Measurements from ENCODE around the gene TMEM248. TPM values are rescaled to one million over a fixed set of nuclear protein-coding genes. Genes with fewer than 3 reads are reported as not detected.
"Not testable (repeated sequence)": the region's sequence is repeated elsewhere in the genome, so short reads cannot be mapped to it uniquely, and the experiment has no call there.

The TMEM248 gene
- polyA plus RNA-seq, 12 donors = 51.8 to 158 (median 60.4) TPM

DNA sequence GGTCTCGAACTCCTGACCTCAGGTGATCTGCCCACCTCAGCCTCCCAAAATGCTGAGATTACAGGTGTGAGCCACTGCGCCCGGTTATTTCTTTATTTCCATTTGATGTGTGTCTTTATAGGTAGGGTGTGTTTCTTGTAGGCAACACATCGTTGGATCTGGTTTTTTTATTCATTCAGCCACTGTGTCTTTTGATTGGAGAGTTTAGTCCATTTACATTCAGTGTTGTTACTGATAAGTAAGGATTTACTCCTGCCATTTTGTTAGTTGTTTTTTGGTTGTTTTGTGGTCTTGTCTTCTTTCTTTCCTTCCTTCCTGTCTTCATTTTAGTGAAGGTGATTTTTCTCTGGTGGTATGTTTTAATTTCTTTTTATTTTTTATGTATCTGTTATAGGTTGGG is 16.9 kb downstream of the TMEM248 start:
- DNase-seq = no peak

DNA sequence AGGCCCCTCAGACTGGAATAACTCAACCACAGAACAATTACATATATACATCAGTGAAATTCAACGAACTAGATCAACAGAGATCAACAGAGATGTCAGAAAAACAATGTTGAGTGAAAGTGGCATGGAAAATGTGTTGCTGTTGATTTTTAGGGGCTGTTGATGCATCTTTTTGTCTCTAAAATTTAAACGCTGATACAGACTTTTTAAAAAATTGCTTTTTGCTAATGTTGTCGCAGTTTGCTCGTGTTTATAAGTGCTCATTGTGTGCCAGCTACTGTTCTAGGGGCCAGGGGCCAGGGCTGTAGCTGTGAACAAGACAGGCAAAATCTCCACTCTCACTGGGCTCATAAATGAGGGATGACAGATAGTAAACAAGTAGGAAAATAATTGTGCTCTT is 18.3 kb downstream of the TMEM248 start:
- DNase-seq = no peak

DNA sequence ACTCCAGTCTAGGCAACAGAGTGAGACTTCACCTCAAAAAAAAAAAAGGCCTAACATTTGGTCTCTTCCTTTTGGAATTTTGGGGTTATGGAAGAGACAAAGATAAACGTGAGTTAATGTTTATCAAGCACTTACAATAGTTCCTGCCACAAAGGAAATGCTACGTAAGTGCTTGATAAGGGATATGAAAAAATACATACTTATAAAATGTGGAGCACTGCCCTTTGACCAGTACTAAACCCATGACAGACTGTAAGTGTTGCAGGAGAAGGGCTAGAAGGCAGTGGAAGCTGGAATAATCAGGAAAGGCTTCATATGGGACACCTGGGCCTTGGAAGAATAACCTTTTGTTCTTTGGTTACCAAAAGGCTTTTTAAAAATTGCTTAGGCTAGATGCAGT is 25.5 kb downstream of the TMEM248 start:
- no peak for DNase-seq

DNA sequence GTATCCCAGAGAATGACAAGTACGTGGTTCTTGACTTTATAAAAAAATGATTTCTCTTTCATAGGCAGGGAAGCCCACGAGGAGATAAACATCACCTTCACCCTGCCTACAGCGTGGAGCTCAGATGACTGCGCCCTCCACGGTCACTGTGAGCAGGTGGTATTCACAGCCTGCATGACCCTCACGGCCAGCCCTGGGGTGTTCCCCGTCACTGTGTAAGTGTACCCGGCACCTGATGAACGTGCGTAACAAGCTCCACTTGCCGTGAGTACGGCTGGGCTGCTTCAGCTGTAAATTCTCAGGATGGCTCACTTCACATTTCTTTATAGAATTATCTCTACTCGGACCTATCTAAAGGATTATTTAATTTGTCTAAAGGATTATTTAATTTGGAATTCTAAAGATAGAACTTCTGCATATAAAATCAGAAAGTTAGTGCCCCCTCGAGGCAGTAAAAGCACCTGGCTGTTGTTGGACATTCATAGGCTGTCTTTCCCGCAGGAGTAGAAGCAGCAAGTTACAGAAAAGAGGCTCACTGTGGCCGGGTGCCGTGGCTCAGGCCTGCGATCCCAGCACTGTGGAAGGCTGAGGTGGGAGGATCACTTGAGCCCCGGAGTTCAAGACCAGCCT is 27.6 kb downstream of the TMEM248 start:
- DNase-seq = no peak

DNA sequence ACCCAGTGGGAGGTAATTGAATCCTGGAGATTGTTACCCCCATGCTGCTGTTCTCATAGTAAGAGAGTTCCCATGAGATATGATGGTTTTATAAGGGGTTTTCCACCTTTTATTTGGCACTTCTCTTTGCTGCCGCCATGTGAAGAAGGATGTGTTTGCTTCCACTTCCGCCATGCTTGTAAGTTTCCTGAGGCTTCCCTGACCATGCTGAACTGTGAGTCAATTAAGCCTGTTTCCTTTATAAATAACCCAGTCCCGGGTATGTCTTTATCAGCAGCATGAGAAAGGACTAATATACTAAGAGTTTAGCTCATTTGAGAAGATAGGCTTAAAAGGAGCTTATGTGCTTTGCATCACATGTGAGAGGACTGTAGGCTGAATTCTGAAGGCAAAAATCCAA is 29.3 kb downstream of the TMEM248 start:
- DNase-seq = no peak

DNA sequence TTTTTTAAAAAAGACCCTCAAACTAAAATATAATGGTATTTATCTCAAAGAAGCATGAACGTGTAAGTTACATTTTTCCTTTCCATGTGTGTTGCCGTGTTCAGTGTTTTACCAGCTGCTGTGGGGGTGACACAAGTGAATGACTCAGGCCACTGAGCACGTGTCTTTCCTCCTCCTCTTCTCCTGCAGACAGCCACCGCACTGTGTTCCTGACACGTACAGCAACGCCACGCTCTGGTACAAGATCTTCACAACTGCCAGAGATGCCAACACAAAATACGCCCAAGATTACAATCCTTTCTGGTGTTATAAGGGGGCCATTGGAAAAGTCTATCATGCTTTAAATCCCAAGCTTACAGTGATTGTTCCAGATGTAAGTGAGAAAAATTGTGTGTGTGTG is 29.7 kb downstream of the TMEM248 start:
- no peak for DNase-seq

DNA sequence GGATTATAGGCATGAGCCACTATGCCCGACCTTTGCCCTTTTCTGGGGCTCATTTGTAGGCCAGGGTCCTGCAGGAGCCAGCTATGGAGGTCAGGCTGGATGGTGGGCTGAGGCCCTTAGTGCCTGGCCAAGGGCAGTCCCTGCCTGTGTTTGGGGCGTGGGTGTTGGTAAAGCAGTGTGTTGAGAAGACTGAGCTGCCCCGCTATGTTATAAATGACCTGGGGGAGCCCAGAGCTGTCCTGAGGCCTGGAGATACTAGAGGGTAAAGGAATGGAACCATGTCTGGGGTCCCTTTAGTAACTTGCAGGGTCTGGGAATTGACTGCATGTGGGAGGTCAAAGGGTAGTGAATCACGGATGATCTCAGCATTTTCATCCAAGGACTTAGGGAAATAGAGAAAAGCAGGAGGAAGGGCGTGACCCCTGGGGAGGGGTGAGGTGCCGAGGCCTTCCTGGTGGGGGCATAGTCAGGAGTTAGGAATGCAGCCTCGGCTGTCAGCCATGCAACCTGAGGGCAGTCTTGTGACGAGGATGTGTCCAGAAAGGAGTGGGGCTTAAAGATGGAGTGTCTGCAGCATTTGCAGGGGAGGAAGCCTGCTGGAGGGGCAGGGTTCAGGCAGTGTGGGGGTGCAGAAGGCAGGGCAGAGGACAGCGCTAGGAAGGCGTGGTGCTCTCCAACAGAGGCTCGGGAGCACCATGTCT is 31.5 kb downstream of the TMEM248 start:
- no peak for DNase-seq

DNA sequence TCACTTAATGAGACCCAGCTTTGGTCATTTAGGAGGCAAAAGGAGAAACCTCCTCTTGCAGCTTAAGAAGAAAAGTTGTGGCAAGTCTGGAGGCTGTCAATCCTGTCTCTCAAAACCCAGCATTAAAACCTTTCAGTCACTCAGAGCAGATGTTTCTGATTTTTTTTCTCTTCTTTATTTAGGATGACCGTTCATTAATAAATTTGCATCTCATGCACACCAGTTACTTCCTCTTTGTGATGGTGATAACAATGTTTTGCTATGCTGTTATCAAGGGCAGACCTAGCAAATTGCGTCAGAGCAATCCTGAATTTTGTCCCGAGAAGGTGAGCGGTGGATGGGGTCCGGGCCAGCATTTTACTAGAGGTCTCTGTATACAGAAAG is 32.0 kb downstream of the TMEM248 start:
- no peak for DNase-seq

DNA sequence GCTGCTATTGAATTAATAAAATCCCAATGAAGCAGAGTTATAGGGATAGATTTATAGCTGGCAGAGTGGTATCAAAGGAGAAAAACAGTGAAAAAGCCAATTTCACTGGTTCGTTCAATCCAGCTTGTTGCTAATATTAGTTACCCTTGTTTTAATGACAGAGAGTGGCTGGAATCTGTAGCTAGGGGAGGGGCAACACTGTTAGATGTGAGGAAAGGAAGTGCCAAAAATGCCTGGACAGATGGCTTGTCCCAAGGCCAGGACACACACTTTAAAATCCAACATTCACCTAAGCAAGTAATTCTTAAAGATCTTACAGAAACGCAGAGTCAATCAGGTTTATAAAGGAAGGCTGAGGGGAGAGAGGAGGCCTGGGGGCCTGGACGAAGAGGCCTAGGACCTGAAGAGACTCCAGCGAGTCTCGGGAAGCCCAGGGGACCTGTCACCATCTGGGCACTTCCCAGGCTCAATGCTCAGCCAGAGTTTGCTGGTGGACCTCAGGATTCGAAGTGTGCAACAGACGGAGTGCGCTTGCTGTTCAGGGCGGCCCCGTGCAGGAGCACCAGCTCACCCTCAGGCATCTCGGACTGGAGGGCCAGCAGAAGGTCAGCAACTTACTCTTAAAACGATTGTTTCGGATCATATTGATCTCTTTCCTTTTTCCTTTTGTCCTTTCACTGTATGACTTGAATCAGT is 36.7 kb downstream of the TMEM248 start:
- DNase-seq = no peak

DNA sequence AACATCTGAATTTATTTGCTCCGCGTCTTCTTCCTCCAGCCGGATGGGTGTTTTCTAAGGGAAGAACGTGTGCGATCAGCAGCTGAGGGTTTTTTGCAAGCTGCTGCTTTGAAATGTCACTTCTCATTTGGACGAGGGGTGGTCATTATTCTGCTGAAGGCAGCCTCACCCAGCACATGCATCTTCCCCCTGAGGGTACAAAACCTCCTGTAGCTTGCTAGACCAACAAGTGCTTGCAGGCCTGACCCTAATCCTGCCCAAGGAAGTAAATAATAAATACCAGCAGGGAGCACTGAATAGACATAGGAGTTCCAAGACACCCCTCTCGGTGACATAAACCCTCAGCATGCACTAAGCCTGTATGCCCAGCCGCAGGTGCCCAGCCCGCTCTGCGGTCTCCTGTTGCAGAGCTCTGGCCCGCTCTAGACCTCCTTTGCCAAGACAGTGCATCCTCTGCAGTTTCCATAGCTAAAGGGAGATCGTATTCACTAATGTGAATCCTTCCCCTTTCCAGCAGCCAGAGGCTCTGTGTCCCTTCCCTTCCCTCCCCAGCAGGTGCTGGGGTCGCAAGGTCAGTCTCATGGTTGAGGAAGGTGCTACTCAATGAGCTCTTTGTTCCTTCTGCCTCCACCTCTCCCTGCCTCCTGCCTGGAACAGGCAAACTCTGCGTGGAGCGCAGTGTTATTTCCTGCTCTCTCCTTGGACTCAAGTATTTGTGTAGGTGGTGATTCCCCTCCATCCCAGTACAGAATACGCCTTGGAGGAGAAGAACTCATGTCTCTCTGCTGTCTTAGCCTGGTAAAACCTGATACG is 37.7 kb downstream of the TMEM248 start:
- no peak for DNase-seq

DNA sequence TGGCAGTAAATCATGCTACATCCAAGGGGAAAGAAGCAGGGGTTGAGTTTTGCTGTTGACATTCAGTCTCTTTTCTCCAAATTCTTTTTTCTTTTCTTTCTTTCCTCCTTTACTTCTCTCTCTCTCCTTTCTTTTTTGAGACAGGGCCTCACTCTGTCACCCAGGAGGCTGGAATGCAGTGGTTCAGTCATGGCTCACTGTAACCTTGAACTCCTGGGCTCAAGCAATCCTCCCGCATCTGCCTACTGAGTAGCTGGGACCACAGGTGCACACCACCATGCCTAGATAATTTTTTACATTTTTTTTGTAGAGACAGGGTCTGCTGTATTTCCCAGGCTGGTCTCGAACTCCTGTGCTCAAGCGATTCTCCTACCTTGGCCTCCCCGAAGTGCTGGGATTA is 39.2 kb downstream of the TMEM248 start:
- DNase-seq = no peak

DNA sequence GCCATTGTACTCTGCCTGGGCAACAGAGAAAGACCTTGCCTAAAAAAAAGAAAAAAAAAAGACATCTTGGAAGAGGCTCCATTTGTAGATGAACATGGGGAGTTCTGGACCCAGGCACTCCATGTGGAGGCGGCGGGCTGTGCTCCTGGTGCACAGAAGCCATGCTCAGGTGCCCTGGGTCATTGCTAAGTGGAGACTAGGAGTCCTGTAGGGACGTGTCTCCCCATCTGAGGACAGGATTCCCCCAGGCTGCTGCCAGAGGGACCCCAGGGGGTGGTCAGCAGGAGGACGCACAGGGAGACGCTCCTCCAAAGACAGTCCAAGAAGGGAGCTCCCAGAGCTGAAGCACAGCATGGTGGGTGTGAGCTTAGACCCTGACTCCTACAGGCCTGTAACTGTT is 40.1 kb downstream of the TMEM248 start:
- DNase-seq = no peak

DNA sequence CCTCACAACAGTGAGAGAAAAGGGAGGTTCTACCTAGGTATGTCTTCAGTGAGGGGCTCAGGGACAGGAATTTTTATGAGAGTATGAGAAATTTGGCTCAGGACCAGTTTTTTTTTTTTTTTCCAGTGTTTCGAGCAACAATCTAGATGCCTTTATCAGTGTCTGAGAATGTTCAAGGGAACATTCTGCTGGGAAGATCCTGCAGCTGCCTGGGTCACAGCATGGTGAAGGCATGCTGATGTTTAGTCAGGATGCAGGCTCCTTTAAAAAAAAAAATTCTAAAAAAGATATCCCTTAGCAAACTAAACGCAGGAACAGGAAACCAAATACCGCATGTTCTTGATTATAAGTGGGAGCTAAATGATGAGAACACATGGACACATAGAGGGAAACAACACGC is 43.4 kb downstream of the TMEM248 start:
- no peak for DNase-seq

DNA sequence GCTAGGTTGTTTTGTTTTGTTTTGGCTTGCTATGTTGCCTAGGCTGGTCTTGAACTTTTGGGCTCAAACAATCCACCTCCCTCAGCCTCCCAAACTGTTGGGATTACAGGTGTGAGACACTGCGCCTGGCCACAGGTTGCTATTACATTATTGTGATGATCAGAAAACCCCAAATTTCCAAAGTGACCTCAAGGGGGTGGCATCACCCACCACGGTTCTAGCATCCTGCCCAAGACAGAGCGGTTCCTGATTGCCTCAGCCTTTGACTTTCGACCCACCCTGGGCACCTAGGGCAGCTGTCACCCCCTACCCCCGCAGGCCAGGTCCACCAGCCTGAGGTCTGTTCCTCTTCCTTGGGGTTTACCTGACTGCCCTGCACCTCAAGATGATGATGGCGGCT is 46.0 kb downstream of the TMEM248 start:
- no peak for DNase-seq

DNA sequence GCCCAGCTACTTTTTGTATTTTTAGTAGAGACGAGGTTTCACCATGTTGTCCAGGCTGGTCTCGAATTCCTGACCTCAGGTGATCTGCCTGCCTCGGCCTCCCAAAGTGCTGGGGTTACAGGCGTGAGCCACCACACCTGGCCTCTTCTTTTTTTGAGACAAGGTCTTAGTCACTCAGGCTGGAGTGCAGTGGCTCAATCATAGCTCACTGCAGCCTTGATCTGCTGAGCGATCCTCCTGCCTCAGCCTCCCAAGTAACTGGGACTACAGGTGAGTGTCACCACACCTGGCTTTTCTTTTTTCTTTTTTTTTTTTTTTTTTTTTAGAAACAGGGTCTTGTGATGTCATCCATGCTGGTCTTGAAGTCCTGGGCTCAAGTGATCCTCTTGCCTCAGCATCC is 48.0 kb downstream of the TMEM248 start:
- not testable (repeated sequence) for DNase-seq

DNA sequence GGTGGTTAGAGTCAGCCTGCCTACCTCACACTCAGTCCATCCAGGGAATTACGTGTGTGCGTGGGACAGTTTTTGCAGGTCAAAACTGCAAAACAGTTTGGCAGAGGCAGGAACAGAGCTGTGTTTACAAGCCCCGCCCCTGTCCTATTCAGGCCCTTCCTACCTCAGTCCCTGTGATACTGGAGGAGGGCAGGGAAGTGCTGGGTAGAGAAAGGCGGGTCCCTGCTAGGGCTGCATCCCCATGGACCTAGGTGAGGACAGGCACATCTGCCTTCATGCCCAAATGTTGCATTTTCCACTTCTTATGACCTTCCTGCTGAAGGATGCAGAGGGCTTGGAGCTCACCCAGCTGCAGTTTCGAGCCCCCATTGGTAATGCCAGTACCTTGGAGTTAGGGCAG is 49.3 kb downstream of the TMEM248 start:
- DNase-seq = no peak

DNA sequence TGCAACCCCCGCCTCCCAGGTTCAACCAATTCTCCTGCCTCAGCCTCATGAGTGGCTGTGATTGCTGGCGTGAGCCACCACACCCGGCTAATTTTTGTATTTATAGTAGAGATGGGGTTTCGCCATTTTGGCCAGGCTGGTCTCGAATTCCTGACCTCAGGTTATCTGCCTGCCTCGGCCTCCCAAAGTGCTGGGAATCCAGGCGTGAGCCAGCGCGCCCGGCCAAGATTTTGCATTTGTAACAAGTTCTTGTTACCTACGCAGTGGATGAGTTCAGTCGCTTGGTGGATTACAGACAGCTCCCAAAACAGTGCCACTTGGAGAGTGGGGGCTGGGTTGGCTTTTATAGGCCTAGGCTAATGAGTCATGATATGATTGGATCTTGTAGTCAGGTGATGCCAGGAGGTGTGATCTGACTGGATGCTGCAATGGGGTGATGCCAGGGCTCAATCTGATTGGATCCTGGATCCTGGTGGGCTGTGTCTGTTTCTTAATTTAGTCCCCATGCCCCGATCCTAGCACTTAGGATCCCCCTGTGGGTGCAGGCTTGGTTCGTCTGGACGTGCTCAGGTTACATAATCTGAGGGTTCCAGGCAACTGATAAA is 54.1 kb downstream of the TMEM248 start:
- no peak for DNase-seq

DNA sequence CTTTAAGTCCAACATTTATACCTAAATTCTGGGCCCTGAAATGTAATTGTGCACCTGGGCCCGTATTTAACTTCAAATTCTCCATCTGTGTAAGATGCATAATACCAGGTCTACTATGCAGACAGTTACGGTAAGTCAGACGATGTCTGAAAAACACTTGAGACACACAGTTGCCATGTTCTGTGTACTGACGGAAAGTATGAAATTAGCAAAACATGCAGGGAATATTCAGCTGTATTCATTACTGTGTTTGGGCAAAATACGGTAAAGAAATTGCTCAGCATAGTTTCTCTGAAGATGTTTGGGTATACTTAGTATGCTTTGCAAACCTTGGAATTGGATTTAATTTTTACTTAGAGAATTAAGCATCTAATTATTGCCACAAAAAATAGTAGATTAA is 57.3 kb downstream of the TMEM248 start:
- not testable (repeated sequence) for DNase-seq

DNA sequence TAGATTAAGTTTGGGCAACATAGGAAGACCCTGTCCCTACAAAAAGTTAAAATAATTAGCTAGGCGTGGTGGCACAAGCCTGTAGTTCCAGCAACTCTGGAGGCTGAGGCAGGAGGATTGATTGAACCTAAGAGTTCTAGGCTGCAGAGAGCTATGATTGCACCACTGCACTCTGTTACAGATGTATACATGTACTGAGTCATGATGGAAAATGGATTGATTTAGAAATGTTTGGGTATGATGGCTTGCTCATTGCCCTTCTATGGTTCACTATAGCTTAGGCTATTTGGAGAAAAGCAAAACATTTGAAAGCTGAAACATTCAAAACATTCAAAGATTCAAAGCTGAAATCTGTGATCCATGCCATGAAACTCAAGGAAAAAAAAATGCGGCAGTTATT is 58.0 kb downstream of the TMEM248 start:
- not testable (repeated sequence) for DNase-seq

DNA sequence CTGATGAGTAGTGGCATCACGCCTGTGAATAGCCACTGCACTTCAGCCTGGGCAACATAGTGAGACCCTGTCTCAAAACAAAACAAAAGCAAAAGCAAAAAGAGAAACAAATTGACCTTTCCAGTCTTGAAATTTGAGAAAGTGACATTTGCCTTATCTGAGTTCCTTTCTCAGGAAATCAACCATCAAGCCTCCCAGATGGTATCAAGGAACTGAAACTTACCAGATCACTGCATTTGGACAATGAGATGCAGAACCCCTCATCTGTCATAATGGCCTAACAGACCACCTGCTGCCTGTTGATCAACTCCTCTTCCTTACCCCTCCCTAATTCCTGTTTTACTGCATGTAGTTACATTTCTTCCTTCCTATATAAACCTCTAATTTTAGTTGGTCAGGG is 59.3 kb downstream of the TMEM248 start:
- not testable (repeated sequence) for DNase-seq

DNA sequence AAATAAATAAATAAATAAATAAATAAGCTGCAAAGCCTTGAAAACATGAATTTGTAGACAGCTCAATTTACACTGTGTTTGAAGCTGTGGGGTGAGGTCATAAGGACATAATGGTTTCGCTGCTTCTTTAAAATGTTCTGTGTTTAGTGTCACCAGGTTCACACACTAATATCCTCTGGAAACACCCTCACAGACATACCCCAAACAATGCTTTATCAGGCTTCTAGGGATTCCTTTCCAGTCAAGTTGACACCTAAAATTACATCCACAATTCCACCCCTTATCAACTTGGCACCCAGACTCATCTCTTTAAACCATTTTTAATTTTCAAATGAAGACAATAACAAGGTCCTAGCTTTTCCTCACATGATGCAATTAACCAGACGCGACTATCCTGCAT is 68.5 kb downstream of the TMEM248 start:
- not testable (repeated sequence) for DNase-seq

DNA sequence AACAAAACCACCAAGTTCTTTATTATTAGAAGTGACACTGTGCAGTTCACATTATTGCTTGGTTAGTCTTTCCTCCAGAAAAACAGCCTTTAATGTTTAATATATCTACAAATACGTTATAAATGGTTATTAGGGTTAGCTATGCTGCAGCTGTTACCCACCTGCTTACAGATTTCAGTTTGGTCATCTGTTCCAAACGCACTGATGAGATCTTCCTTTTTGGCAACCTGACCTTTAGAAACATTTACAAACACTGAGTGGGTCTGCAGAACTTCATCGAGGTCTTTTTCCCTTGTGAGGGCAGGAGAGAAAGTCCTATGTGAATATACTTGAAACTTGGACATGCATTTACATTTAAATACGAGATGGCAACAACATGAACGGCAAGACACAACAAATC is 73.0 kb downstream of the TMEM248 start:
- not testable (repeated sequence) for DNase-seq

Data from muscle of arm (tissue), 12 donors.